CD4-positive, alpha-beta T cell treated with Interleukin-4 for 4 hours (primary cell): Measurements from ENCODE around the gene NTN1.

Experiments used
- DNase-seq: peaks from one replicate; pipeline ENCODE4 v3.0.0-alpha.2; 2020

NTN1 gene

DNA sequence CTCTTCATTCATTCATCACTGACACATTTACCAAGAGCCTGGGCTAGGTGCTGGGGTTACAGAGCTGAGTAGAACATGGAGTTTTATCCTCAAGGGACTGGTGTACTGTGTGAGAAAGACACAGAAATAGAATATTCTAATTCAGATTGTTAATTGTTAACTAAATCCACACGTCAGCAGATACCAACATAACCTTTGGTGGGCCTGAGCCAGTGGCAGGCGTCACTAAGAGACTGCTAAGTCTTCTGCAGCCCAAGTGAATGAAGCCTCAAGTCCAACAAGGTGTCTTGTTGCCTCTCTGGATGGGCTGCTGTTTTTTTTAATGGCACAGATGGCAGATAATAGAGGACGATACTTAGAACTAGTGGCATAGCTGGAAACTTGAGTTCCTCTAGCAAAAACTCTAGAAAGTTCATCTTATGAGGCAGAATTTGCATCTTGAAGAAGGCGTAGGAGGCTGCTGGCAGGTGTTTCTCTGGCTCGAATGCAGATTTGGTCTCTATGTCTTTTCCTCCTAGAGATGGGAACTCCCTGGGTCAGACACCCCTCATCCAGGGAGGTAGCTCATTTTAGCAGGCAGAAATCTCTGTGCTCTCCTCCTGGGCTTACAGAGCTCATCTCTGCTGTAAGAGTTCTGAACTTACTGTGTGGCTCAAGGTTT lies 179.5 kb downstream of the NTN1 start:
- DNase-seq: no peak

DNA sequence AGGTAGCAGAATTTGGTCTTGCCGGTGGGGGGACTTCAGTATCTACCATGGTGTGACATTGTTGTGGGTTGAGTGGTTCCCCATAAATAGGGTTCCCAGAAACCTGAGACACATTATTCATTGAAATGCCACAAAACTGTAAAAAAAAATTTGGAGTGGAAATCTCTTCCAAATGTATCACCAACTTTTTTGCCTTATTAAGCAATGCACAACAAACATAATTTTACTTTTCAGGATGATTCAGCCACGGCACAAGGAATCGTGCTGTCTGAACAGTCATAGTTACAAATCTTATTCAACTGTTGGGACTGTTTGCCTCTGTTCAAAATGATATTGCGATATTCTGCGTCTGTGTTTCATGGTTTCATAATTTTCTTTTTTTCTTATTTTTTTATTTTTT lies 181.2 kb downstream of the NTN1 start:
- DNase-seq: no peak

DNA sequence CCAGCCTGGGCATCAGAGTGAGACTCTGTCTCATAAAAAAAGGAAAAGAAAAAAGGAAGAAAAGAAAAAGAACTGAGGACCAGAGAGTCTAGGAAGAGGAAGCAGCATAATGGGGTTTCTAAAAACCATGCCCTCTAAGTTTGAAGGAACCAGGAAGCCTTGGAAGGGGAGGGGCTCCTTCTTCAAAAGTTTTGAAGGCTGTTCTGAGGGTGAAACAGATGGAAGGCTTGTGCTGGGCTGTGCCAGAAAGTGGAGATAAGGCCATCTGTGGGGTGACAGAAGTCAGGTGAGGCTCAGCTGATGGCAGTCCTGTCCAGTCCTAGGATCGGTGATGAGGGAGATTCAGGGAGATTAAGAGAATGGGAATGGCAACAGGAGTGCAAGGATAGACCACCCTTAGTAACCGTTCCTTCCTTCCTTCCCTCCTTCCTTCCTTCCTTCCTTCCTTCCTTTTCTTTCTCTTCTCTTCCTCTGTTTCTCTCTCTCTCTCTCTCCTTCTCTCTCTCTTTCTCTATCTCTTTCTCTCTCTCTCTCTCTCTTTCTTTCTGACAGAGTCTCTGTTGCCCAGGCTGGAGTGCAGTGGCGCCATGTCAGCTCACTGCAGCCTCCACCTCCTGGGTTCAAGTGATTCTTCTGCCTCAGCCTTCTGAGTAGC lies 182.6 kb downstream of the NTN1 start:
- no peak for DNase-seq

DNA sequence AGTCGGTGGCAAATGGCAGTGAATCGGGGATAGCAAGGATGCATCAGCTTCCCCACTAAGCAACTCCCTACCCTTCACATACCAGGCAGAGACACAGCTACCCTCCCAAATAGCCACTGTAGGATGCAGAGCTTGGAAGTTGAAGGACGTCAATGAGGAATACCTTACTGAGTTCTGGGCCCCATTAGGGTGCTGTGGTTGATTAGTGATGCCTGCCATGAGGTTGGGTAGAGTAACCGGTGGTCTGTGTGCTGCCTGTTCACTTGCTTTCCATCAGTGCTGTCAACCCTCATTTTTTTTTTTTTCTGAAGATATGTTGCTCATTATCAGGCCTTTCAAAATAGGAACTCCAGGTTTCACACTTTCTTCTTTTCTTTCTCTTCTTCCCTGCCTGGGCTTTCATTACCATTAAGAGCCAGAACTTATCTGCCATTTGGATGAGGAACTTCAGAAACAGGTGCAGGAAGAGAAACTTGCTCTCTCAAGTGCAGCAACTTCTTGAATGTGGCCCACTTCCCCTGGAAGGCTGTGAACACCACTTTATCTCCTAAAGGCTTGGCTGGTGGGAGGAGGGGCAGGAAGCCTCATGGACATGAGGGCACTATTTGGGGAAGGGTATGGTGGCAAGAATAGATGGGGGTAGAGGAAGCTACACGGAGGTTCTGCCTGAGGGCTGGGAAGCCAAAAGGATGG lies 183.5 kb downstream of the NTN1 start:
- DNase-seq: no peak

DNA sequence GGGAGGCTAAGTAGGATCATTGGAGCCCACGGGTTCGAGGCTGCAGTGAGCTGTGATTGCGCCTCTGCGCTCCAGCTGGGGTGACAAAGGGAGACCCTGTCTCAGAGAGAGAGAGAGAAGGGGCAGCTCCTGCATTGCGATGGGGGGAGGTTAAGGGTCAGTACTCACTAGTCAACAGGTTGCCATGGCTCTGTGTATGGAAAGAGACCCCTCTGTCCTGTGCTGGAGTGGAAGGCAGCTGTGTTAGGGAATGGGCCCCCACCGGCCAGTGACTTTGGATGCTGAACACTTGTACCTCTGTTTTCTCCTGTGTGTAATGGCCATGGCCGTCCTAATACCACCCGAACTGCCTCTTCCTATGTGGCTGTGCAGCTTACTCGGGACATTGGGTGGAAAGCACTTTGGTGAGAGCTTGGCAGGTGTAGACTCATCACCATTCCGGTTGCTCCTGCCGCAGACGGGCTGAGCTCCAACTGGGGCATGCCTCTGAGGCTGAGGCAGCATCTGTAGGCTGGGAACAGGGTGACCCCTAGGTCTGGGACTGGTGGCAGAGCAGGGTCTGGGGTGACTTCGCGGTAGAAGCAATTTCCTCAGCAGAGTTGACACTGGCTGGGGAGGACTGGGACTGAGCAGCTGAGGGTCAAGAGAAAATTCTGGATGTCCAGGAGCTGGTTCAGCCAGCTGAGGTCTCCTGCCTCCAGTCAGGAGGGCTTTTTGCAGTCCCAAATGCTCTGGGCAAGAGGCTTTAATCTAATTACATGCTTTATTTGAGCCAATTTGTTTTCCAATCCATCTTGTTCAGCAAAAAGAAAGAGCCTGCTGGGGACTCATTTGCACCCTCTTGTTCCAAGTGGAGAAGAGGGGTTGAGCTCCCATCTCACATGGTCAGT lies 184.5 kb downstream of the NTN1 start:
- DNase-seq: no peak

DNA sequence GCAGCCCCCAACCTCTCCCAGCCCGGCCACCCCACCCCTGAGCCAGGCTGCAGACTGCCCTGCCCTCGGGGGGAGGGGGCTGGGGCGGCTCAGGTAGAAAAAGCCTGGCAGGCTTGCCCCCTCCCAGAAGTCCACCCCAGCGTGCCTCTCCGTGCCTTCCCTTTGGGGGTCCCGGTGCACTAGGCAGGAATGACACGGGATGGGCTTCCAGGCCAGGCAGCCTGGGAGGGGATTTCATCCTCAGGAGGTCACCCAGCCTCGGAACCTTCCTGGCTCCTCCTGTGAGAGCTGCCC lies 185.0 kb downstream of the NTN1 start:
- DNase-seq: no peak

DNA sequence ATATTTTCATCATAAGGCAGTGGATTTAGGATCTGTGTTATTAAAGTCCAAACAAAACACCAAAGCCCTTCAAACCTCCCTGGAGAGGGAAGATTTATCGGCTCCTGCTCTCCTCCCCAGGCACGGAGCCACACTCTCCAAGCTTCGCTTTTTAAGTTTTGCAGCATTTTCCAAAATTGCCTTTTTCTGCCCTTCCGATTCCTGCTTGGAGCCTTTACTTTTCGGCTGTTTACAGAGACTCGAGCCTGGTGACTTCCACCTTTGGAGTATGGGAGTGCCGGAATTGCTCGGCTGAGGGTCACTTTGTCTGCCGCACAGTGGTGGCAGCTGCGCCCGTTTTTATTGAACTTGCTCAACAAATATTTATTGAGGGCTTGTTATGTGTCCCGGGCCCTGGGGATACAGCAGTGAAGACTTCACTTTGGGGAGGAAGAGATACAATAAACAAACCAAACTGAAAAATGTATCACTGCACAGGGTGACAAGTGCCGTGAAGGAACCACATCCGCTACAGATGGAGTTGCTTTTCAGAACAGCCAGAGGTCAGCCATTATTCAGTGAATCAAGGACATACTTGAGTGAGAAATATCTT lies 185.5 kb downstream of the NTN1 start:
- DNase-seq: no peak

DNA sequence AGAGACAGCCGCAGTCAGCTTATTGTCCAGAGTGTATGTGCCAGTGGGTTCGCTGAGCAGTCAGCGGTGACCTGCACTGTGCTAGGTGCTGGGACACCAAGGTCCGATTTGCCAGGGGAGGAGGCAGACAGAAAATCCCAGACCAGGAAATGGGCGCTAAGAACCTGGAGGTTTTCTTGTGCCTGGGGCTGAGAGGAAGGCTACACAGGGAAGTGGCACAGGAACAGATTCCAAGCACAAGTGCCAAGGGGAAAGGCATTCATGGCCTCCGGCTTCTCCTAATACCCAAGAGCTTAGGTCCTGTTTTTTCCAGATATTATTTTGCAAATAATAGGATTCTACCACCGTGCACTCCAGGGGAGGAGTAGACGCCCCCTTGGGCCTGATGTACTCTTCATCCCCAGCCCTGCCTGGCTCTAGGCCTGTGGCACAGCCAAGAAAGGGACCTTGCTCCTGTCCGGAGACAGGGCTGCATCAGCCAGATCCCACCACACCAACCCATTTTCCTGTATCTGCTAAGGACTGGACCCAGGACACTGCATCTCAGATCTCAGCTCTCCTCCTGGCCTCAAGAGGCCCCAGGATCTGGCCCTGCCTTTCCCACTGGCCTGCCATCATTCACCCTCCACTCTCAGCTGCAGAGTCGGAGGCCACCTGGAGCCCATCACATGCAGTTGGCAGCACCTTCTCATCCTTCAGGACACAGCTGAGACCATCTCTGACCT lies 187.2 kb downstream of the NTN1 start:
- DNase-seq: no peak

DNA sequence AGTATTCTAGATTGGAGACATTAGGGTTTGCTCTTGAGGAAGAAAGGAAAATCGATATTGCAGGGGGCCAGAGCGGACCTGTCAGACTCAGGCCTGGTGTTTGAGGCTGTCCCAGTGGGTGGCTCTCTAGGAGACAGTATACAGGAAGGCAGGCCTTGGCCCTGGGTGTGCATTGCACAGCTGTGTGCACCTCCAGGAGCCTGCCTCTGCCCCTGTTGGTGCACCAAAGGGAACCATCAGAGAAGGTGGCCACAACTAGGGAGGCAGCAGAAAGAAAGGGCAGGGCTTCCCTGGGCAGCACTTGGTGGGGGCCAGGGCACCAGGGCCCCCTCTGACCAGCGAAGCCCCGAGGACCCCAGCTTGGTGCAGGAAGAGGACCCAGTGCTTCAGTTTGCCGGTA lies 188.0 kb downstream of the NTN1 start:
- no peak for DNase-seq

DNA sequence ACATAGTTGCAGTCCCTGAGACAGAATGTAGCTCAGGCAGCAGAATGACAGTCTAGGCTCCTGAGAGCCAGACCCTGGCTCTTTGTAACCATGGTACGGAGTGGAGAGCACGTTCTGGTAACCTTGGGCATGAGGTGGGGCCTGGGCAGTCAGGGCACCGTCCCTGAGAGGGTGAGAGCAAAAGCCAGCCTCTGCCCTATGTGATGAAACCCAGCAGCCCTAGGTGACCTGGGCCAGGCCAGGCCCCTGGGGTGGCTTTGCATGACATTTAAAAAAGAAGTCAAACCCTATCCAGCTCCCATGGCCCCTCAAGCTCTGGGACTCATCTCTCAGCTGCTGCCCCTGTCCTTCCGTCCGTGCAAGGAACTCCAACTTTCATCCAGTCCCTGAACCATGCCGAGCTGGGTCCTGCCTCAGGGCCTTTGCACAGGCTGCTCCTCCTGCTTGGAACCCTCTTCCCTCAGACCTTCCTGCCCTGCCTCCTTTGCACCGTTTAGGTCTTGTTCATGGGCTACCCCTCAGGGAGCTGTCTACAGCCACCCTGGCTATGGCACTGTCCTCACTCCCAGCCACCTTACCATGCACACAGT lies 188.6 kb downstream of the NTN1 start:
- DNase-seq: no peak

DNA sequence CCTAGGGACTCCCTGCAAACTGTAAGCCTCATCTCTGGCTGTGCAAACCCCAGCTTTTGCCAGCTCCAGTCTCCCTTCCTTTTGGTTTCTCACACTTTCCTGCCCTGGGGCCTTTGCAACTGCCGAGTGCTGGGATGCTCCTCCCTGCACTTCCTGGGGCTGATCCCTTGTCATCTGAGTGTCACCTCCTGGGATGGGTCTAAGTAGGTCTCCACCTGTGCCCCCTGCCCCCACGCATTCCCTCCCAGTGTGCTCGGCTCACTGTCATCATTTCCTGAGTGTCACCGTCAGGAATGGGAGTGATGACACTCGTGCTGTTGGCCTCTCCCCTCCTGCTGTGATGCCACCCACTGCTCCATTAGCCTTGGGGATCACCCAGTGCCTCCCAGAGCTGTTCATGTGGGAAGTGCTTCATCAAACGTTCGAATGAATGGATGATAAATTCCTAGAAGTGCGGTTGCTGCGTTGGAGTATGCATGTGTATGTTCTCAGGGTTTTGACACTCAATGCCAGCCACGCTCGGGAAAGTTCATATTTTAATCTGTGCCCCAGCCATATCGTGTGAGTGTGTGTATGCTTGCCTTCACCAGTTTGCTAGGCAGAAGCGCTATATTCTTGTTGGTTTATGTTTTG lies 189.9 kb downstream of the NTN1 start:
- no peak for DNase-seq

DNA sequence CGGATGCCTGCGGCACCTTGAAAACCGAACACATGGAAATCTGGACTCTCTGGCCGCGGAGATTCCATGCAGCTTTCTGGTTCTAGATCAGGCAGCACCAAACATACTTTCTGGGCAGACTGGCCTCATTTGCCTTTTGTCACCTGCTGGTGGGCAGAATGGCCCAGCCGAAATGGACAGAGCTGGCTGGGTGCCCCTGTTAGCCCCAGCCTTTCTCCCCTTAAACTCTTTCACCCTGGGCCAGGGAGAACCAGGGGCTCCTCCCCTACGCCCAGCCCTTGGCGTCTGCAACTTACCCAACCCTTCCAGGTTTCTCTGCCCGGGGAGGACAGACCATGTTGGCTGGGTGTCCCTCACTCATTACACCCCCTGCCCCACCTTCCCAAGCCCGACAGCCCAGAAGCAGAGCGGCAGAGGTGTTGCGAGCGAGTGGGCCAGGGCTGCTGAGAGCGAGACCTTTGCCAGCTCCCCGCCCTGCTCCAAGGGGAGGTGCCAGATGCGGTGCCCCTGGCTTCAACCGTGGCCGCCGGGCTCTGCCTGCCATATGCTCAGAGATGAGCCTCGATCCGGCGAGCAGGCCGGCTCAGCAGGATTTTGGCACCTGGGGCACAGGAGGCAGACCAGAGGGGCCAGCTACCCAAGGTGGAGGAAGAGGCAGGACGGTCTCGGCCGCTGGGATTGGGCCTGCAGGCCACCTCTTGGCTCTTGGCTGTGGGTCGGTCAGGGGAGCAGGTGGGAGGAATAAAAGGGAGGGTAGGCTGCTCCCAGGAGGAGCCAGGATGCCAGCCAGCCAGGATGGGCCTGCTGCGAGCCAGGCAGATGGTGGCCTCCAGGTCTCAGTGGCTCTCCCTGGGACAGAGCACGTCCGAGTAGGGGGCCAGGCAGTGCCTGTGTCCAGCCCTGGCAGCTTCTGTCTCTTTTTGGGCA lies 191.3 kb downstream of the NTN1 start:
- DNase-seq: no peak

DNA sequence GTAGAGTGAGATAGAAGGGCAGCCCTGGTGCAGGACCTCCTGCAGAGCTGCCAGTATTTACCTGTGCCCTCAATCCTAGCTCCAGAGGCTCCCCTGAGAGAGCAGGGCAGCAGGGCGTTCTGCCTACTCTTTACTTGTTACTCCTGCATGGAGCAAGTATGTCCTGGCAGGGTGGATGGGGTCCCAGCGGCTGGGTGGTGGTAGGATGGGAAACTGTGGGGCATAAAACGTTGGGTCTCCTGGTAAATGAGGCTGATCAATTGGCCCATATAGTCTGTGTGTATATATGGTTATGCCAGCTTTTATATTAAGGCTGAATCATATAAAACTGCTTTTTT lies 192.0 kb downstream of the NTN1 start:
- no peak for DNase-seq

DNA sequence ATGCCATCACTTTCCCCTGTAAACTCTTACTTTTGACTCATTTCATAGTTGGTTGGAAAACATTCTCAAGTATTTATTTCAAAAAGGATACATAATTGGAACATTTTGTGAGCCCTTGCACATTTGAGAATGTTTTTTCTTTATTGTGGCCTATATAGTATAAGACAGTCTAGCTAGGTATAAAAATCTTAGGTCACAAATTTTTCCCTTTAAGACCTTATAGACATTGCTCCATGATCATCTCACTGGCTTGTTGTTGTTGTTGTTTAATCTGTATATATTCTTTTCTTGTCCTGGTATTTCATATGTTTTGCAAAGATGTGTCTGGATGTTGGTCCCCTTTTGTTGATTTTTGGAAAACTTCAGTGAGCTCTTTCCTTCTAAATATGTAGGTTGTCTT lies 194.2 kb downstream of the NTN1 start:
- DNase-seq: no peak

DNA sequence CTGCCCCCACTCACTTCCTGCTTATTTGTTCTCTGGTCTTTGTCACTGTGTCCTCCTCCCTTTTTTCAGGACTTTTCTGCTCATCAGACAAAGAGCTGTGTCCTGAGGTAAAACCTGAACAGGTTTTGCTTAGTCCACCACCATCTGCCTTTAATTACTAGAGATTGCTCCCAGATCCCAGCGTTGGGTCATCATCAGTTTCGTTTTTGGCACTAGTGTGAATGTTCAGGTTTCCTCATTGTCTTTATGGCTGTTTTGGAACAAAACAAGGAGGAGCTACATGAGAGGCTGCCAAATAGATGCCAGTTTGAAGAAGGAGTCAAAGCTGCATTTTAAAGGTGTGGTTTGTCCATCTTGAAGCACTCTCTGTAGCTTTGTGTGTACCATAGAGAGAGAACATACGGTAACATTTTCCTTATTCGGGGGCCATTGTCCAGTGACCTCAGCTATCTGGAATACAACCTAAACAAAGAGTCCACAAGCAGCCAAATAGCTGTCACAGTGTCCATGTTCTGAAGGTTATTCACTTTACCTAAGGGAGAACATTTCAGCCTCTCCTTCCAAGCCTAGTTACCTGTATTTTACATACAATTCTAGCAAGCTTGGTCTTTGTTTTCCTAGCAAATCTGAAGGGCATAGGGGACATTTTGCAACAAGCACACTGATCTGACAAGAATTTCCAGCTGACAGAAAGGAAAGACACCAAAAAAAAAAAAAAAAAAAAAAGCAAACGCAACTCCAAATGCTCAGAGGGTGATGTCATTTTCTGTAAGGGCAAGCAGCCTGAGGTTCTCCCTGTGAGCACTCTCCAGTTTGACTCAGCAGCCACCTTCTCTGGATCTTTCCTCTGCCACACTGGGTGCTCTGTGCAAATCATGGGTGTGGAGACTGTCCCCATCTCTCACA lies 196.1 kb downstream of the NTN1 start:
- DNase-seq: no peak

DNA sequence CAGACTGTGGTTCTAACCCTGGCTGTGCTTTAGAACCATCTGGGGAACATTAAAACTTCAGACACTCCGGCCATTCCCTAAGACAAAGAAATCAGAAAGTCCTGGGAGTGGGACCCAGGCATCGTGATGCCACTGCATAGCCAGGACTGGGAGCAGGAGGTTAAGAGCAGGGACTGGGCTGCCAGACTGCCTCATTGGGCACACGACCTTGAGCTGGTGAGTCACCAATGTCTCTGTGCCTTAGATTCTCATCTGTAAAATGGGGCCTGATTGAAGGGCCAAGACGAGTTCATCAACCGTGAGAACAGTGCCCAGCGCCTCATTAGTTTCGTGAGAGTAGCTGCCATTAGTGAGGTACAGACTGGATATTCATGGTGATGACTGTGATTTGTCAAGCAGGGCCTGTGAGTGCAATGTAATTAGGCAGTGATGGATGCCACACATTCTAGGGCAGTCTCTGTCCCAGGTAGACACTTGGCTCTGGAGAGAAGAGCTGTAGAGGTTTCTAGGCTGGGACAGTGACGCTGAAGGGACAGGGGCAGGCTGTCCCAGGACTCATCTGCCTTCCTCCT lies 196.8 kb downstream of the NTN1 start:
- no peak for DNase-seq

DNA sequence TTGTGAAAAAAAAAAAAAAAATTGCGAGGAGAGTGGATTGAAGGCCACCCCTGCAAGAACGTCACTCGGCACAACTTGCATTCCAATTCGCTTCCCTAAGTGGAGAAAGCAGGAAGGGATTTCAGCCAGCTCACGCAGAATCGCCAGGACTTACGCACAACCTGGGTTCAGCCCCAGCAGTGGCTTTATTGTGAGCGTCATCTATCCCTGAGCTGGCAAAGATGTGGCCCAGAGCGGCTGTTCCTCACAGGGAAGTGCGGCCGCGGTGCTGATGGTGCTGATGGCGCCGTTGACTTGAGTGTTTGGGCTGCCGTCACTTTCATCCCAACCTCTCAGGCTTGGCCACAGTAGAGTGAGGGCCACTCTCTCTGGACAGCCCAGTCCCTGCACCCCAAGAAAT lies 197.6 kb downstream of the NTN1 start:
- no peak for DNase-seq

DNA sequence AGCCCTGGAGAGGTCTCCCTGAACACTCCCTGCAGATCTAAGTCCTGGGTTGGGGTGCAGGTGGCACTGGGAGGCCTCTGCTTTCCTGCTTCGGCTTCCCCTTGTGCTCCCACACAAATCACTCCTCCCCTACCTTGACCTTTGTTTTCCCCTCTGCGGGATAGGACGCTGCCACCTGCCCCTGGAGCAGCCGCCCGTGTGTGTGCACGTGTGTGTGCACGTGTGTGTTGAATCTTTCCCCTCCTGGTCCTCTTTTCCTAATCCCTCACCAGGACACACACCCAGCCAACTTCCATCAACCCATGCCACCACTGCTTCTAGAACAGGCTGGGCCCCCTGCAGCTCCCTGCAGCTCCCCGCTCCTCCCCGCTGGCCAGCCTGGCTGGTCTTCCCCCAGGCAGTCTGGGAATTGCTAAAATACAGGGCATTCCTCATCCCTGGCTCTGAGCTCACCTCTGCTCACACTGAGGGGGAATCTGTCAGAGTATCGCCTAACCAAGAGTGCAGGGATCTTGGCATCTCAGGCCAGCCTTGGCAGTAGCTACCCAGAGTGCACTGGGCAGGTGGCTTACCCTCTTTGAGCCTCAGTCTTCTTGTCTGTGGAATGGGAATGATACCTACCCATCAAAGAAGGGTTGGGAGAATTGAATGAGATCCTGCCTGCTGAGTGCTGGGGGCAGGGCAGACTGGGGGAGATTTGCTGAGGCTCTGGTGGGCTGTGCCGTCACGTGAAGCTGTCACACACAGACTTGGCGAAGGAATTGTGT lies 198.5 kb downstream of the NTN1 start:
- DNase-seq: no peak
